K562 (cell line): ENCODE results near the gene NSRP1. TPM values are rescaled to one million over a fixed set of nuclear protein-coding genes. Genes with fewer than 3 reads are reported as not detected.

Source experiments
- CTCF ChIP-seq, 3 experiments: IDR thresholded peaks in 2 of 3; conservative IDR thresholded peaks in 1 of 3; 2 replicates each; pipeline ENCODE4 v1.5.1; 2011 to 2012; ENCODE audit warnings: low read length in 3 of 3, mild to moderate bottlenecking in 3 of 3, control low read depth in 2 of 3, improper control_type of control experiment in 1 of 3, inconsistent platforms in 1 of 3, low read depth in 1 of 3, mixed read lengths in 1 of 3, moderate library complexity in 1 of 3; ENCODE audit not compliant: insufficient read depth in 2 of 3
- E2F4 ChIP-seq: sonication (generic); formaldehyde crosslinking; IDR thresholded peaks from 2 replicates; pipeline ENCODE4 v1.8.0; 2022; ENCODE audit warnings: mild to moderate bottlenecking, low read depth, missing genetic modification reagents
- HMG20A ChIP-seq: fragments of 450-650 bp; formaldehyde crosslinking; conservative IDR thresholded peaks from 2 replicates; pipeline ENCODE4 v1.4.0; 2020; ENCODE audit warnings: mild to moderate bottlenecking, mixed read lengths
- PHF20 ChIP-seq: fragments of 450-650 bp; IDR thresholded peaks from 2 replicates; pipeline ENCODE4 v1.6.1; 2018; ENCODE audit not compliant: partially characterized antibody
- RERE ChIP-seq: sonication (generic); formaldehyde crosslinking; IDR thresholded peaks from 2 replicates; pipeline ENCODE4 v1.8.0; 2023; ENCODE audit warnings: missing genetic modification reagents, mild to moderate bottlenecking, borderline replicate concordance
- SMC3 ChIP-seq: conservative IDR thresholded peaks from 2 replicates; pipeline ENCODE4 v1.6.1; 2011; ENCODE audit warnings: low read depth, low read length, improper control_type of control experiment; ENCODE audit not compliant: insufficient read depth
- STAG1 ChIP-seq: sonication (generic); formaldehyde crosslinking; IDR thresholded peaks from 2 replicates; pipeline ENCODE4 v1.5.0; 2020; ENCODE audit warnings: missing genetic modification reagents, borderline replicate concordance
- ZFP36 ChIP-seq: fragments of 150-350 bp; IDR thresholded peaks from 2 replicates; pipeline ENCODE4 v1.6.1; 2018; ENCODE audit warnings: low read length, low read depth; ENCODE audit not compliant: partially characterized antibody
- polyA plus RNA-seq, 8 experiments: library from polyadenylated mRNA; depleted of rRNA in 4 of 8; stranded (reverse) in 5 of 8; unstranded in 3 of 8; fragments of >200 nt; fragmentation: Nextera tagmentation in 2 of 8; fragmentation: Illumina TruSeq in 1 of 8; extraction: Ambion mirVana in 2 of 8; extraction: Trizol in 1 of 8; gene quantifications; 2 replicates each; pipeline versions ENCODE4 v1.2.1 to v1.2.3, GENCODE V29; 2011 to 2014; ENCODE audit warnings: inconsistent platforms in 1 of 8, missing spikeins in 1 of 8
- total RNA-seq, 7 experiments: library from RNA; depleted of rRNA in 6 of 7; stranded (reverse); fragments of >200 nt in 6 of 7; fragmentation: Illumina TruSeq in 2 of 7; extraction: Trizol in 2 of 7; gene quantifications; 2 replicates each; pipeline versions ENCODE4 v1.2.1 to v1.2.3, GENCODE V29; 2011 to 2021; ENCODE audit warnings: low replicate concordance in 1 of 7

Gene NSRP1
- total and polyA plus RNA-seq, 9 of the 15 experiments (the other 6 are each of a cell fraction or from before 2014, with no cell fraction given) = 18.4 to 68.6 (median 32.7) TPM

GRCh38 chr17:30093463-30094147 lies 23.0 kb upstream of the NSRP1 start (continued):
- TF ChIP-seq STAG1 (CRISPR knock-in tag) (peak; percentile 23; the same call in 1 of the 2 replicates), CTCF (IDR thresholded peaks at IDR 0.05 in 2 of 3, conservative IDR thresholded peaks at IDR 0.05 in 1 of 3; ENCODE audit: insufficient read depth in 2 of 3, low read depth in 1 of 3, low read length in 3 of 3) (peak; percentile 77 to 91 (median 82)), SMC3 (peak; percentile 79), ZFP36 (no peak), HMG20A (no peak), PHF20 (no peak), RERE (CRISPR knock-in tag) (no peak), E2F4 (no peak)
